AG09319 (cell line): Measurements from ENCODE around the gene N4BP2L2.

Experiments used
- DNase-seq: peaks from one replicate; pipeline ENCODE4 v3.0.0-alpha.2; 2010; ENCODE audit warnings: low read depth; ENCODE audit errors: extremely low read depth
- TF ChIP-seq, protein P1 (sequence below): IDR thresholded peaks from 2 replicates; pipeline ENCODE4 v1.5.1; 2011; ENCODE audit warnings: low read depth, mild to moderate bottlenecking, inconsistent platforms, low read length, moderate library complexity

Gene N4BP2L2

DNA sequence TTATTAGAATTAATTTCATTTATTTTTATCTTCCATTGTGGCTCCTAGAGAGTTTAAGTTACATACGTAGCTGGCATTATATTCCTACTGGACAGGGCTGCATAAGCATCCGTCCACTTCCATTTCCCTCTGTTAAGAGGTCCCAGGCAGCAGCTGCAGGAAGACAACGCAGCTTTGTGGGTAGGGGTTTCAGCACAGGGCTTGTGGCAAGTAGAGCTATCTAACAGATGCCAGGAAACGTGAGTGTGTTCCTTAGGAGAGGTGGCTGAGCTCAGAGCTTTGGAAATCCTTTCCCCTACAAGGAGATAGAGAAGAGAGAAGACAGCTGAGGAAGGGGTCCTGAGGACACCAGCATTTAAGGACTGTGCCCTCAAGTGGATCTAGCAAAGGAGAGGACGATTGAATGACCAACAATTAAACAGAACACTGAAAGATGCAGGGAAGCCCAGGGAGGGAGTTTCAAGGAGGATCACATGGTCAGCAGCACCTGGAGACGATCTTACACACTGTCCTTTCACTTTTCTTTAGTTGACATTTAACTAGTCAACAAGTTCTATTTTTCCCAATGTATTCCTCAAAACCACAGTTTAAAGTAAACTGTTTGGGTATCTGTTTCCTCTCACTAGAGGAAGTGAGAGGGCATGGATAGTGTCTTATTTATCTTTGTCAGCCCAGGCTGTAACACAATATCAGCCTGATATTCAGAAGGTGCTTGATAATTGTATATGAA is 108.4 kb downstream of the N4BP2L2 start:
- DNase-seq: no peak

GRCh38 chr13:32429433-32429909 is 109.1 kb downstream of the N4BP2L2 start:
- TF ChIP-seq, protein P1, sequence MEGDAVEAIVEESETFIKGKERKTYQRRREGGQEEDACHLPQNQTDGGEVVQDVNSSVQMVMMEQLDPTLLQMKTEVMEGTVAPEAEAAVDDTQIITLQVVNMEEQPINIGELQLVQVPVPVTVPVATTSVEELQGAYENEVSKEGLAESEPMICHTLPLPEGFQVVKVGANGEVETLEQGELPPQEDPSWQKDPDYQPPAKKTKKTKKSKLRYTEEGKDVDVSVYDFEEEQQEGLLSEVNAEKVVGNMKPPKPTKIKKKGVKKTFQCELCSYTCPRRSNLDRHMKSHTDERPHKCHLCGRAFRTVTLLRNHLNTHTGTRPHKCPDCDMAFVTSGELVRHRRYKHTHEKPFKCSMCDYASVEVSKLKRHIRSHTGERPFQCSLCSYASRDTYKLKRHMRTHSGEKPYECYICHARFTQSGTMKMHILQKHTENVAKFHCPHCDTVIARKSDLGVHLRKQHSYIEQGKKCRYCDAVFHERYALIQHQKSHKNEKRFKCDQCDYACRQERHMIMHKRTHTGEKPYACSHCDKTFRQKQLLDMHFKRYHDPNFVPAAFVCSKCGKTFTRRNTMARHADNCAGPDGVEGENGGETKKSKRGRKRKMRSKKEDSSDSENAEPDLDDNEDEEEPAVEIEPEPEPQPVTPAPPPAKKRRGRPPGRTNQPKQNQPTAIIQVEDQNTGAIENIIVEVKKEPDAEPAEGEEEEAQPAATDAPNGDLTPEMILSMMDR: no peak
- no peak for DNase-seq

More for the DNA sequence above, 108.4 kb downstream of the N4BP2L2 start:
- TF ChIP-seq, protein P1: no peak

- DNase-seq: no peak
- TF ChIP-seq, protein P1: no peak
Measured at GRCh38 chr13:32428581-32429432, 109.8 kb downstream of the N4BP2L2 start.

DNA sequence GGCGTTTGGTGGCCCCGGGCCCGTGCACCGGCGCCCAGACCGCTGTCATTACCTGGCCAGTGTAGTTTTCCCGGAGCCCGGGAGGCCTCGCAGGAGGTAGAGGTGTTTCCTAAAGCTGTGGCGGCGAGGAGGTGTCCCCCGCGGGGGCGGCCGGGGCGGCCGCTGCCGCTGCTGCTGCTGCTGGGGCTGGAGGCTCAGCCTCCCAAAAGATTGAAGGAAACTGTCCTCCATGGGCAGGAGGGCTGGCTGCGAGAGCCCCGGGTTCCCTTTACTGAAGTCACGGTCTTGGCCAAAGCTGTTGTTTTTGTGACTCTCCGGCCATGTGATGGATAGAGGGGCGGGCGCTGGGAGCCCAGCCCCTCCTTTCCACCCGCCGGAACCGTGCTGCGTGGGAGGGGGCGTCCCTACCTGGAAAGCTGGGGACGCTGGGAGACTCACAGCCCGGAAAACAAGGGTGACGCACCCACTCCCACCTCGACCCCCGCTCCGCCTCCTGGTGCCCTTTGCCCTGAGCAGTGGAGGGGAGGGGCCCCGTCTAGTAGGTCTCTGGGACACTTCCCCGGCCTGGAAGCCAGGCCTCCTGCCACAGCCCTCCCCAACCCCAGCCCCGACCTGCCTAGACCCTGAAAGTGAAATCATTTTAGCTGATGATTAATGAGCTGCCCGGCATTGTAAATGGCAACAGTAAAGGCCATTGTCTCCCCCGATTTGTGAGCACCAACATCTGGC is 110.6 kb downstream of the N4BP2L2 start, which contains the start of gene N4BP2L1:
N4BP2L1 (minus strand) TSS at position 279 of the 729 bp plus-strand sequence; CDS start at position 231, 48 bp downstream.
- DNase-seq: no peak
- TF ChIP-seq, protein P1: no peak

DNA sequence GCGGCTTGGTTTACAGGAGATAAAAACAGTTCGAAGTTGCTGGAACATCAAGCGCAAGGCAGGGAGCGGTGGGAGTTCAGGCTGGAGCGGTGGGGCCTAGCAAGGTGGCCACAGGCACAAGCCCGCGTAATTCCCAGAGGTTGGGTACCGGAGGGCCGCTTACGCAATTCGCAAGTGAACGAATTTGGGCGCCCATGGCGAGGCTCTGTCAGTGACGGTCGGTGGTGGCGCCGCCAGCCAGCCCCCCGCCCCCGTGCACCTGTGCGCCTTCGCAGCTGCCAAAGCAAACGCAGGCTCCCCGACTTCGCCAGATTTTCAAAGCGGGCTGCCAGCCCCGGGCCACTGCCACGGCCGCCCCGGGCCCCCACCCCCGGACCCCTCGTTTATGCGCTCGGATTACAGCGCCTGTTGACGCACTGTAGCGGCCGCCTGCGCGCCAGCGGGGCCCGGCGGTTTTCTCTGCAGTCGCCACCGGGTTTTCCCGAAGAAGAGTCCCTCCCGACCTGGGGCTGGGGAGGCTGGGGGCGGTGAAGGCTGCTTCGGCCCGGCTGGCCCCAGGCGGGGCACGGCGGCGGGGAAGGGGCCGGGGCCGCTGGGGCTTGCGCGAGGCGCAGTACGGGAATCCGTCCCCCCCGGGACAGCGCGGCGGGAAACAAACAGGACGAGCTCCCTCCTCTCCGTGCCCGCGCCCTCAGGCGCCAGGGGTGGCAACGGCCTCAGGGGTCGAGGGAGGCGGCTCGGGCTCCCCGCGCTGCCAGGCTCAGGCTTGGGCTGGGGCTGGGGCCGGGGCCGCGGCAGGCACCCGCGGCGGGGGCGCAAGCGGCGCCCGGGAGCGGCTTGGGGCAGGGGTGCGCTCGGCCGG is 111.4 kb downstream of the N4BP2L2 start:
- DNase-seq: no peak
- TF ChIP-seq, protein P1: no peak

DNA sequence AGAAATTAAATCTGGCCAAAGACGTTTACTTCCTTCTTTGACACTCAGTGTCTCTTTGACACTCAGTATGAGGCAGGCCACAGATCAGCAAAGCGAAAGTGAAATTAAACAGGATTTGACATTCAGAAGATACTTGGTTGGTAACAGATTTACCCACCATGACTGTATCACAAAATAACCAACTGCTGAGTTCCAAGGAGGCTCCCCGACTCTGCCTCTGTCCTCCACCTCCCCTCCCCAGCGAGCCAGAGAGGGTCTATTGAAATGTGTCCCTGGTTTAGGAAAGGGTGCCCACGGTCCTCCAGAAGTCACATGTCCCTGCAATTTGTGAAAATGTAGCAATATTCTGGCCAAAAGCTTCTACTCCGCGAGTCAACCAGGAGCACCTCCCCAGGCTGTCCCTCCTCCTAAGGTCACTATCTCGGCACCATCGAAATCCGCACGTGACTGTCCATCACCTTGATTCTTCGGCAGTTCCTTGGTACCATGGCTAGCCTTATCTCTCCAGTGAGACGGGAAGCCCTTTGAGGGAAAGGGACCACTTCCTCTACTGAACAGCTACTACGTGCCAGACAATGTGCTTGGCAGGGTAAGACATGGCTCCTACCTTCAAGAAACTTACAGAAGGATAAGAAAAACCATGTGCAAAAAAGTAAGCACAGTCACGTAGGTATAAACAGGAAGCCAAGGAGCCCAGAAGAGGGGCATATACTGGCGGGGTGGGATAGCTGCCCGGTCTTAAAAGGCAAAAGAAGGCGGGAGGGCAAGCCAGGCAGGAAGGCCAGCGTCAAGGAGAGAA is 112.2 kb downstream of the N4BP2L2 start:
- no peak for DNase-seq
- TF ChIP-seq, protein P1: no peak
